ENCODE measurements around the gene KCNH5.

KCNH5 gene

GRCh38 chr14:62734831-62735230 lies 310.4 kb downstream of the KCNH5 start:
- no peaks in the 10 kb centered on the region for H3K36me3 ChIP-seq (ENCODE audit: low read length)
- H3K79me2 ChIP-seq (ENCODE audit: insufficient read depth, low read length): no peaks in the 10 kb centered on the region
- no peaks in the 10 kb centered on the region for H3K27me3 ChIP-seq (ENCODE audit: low read length)
- no peaks in the 10 kb centered on the region for H3F3A ChIP-seq (ENCODE audit: insufficient read depth)
- H2AFZ ChIP-seq (ENCODE audit: low read depth, low read length, severe bottlenecking): no peak overlapping the region
- no peak overlapping the region for H3K9ac ChIP-seq (ENCODE audit: low read length)
- no peak overlapping the region for H3K4me3 ChIP-seq (ENCODE audit: insufficient read depth, low read length, poor library complexity, severe bottlenecking)
- no peaks in the 10 kb centered on the region for H3K9me3 ChIP-seq (ENCODE audit: insufficient read depth, low read length)
- H3K9me2 ChIP-seq (replicated peaks; ENCODE audit: insufficient read depth, low read length): no peaks in the 10 kb centered on the region
- no peak for TF ChIP-seq EZH2phosphoT487 (conservative IDR thresholded peaks at IDR 0.05; ENCODE audit: low read length)
- TF ChIP-seq, protein P1, sequence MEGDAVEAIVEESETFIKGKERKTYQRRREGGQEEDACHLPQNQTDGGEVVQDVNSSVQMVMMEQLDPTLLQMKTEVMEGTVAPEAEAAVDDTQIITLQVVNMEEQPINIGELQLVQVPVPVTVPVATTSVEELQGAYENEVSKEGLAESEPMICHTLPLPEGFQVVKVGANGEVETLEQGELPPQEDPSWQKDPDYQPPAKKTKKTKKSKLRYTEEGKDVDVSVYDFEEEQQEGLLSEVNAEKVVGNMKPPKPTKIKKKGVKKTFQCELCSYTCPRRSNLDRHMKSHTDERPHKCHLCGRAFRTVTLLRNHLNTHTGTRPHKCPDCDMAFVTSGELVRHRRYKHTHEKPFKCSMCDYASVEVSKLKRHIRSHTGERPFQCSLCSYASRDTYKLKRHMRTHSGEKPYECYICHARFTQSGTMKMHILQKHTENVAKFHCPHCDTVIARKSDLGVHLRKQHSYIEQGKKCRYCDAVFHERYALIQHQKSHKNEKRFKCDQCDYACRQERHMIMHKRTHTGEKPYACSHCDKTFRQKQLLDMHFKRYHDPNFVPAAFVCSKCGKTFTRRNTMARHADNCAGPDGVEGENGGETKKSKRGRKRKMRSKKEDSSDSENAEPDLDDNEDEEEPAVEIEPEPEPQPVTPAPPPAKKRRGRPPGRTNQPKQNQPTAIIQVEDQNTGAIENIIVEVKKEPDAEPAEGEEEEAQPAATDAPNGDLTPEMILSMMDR (IDR thresholded peaks at IDR 0.05; ENCODE audit: insufficient read depth, low read length, poor library complexity, severe bottlenecking): no peak
- H4K20me1 ChIP-seq (ENCODE audit: low read depth, low read length): no peaks in the 10 kb centered on the region
- no peak overlapping the region for H3K27ac ChIP-seq (ENCODE audit: low read depth, low read length)
- H3K4me2 ChIP-seq (ENCODE audit: low read depth, low read length, poor library complexity, severe bottlenecking): no peak overlapping the region

DNA sequence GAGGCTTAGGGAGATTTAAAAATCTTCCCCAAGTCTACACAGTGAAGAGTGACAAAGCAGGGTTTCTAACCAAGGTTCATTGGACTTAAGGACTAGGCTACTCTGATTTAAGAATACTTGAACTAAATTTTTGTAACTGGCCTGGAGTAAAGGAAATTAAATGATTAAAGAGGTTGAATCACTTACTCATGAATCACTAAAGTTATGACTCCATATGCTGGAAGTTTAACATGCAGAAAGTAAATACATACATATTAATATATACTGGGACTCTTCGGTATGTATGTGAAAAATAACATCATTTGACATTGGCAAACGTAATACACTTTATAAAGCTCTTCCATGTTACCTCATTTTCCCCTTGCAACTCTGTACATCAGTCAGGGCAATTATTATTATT lies 322.9 kb downstream of the KCNH5 start:
- no peaks in the 10 kb centered on the region for H3K27me3 ChIP-seq (ENCODE audit: low read length)
- H3K36me3 ChIP-seq (ENCODE audit: low read length): no peaks in the 10 kb centered on the region
- no peak overlapping the region for H3K4me2 ChIP-seq (ENCODE audit: low read depth, low read length, poor library complexity, severe bottlenecking)
- no peaks in the 10 kb centered on the region for H3K9me3 ChIP-seq (ENCODE audit: insufficient read depth, low read length)
- H3F3A ChIP-seq (ENCODE audit: insufficient read depth): no peaks in the 10 kb centered on the region
- H3K79me2 ChIP-seq (ENCODE audit: insufficient read depth, low read length): no peaks in the 10 kb centered on the region
- no peak overlapping the region for H2AFZ ChIP-seq (ENCODE audit: low read depth, low read length, severe bottlenecking)
- no peak for TF ChIP-seq EZH2phosphoT487 (conservative IDR thresholded peaks at IDR 0.05; ENCODE audit: low read length)
- TF ChIP-seq, protein P1 (IDR thresholded peaks at IDR 0.05; ENCODE audit: insufficient read depth, low read length, poor library complexity, severe bottlenecking): no peak
- H3K9me2 ChIP-seq (replicated peaks; ENCODE audit: insufficient read depth, low read length): peaks cover 4% of the 10 kb centered on the region; the same call in 1 of the 2 replicates
- no peak overlapping the region for H3K27ac ChIP-seq (ENCODE audit: low read depth, low read length)
- H4K20me1 ChIP-seq (ENCODE audit: low read depth, low read length): no peaks in the 10 kb centered on the region
- H3K9ac ChIP-seq (ENCODE audit: low read length): no peak overlapping the region
- H3K4me3 ChIP-seq (ENCODE audit: insufficient read depth, low read length, poor library complexity, severe bottlenecking): no peak overlapping the region

GRCh38 chr14:62718629-62719028 lies 326.6 kb downstream of the KCNH5 start:
- no peak overlapping the region for H3K9ac ChIP-seq (ENCODE audit: low read length)
- H4K20me1 ChIP-seq (ENCODE audit: low read depth, low read length): no peaks in the 10 kb centered on the region
- TF ChIP-seq, protein P1 (IDR thresholded peaks at IDR 0.05; ENCODE audit: insufficient read depth, low read length, poor library complexity, severe bottlenecking): no peak
- no peak for TF ChIP-seq EZH2phosphoT487 (conservative IDR thresholded peaks at IDR 0.05; ENCODE audit: low read length)
- no peak overlapping the region for H3K4me2 ChIP-seq (ENCODE audit: low read depth, low read length, poor library complexity, severe bottlenecking)
- no peak overlapping the region for H3K4me3 ChIP-seq (ENCODE audit: insufficient read depth, low read length, poor library complexity, severe bottlenecking)
- H3K9me3 ChIP-seq (ENCODE audit: insufficient read depth, low read length): no peaks in the 10 kb centered on the region
- H3K27me3 ChIP-seq (ENCODE audit: low read length): no peaks in the 10 kb centered on the region
- no peaks in the 10 kb centered on the region for H3F3A ChIP-seq (ENCODE audit: insufficient read depth)
- H2AFZ ChIP-seq (ENCODE audit: low read depth, low read length, severe bottlenecking): no peak overlapping the region
- no peaks in the 10 kb centered on the region for H3K36me3 ChIP-seq (ENCODE audit: low read length)
- H3K27ac ChIP-seq (ENCODE audit: low read depth, low read length): no peak overlapping the region
- H3K9me2 ChIP-seq (replicated peaks; ENCODE audit: insufficient read depth, low read length): peaks cover 4% of the 10 kb centered on the region; the same call in 1 of the 2 replicates
- H3K79me2 ChIP-seq (ENCODE audit: insufficient read depth, low read length): no peaks in the 10 kb centered on the region
